HG02623 (cell line): Measurements from ENCODE around the gene MACO1.
"Not testable (repeated sequence)": the region's sequence is repeated elsewhere in the genome, so short reads cannot be mapped to it uniquely, and the experiment has no call there.

Source experiments
- ATAC-seq: cut with Tn5 transposase; IDR thresholded peaks from one replicate; pipeline ENCODE4 v1.9.1; 2021; ENCODE audit warnings: moderate library complexity; ENCODE audit not compliant: unreplicated experiment

The MACO1 gene

GRCh38 chr1:25430073-25430966 lies at the start of gene MACO1:
Gene MACO1 (plus strand): TSS chr1:25430897. CDS start chr1:25431099, 202 bp downstream.
- peak; percentile 85 for ATAC-seq

DNA sequence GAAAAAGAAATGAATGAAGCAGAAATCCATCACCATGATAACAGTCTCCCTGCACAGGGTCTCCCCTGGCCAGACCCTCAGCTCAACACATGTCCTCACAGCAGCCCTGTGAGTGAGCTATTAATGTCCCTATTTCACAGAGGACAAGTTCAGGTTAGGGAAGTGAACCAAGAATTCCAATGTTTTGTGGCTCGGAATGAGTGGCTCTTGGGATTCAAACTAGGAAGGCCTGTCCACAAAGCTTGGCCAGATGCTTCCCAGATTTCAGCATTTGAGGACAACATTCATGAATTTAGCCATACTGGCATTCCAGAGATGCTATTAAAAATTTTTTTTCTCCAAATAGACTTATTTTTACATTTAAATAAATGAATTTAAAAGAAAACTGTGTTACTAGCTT lies 48.2 kb upstream of the MACO1 start:
- ATAC-seq = not testable (repeated sequence)

DNA sequence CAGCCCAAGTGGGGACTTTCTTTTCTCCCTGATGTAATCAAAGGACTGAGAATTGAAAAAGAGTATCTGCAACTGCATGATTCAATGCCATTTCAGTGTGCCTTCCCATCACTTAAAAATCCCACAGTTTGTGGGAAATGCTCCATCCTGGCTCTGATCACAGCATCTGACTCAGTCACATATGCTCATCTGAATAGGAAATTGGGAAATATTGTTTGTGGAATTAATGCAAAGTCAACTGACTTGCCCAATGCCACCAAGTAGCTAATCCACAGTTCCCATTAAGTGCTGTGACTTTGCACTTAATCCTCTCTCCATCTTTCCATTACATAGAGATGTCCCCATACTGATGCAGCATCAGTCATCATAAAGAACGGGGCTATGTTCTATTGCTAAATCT lies 47.6 kb upstream of the MACO1 start:
- not testable (repeated sequence) for ATAC-seq

- ATAC-seq = not testable (repeated sequence)
Measured at GRCh38 chr1:25383875-25384274, 46.8 kb upstream of the MACO1 start.

- ATAC-seq = not testable (repeated sequence)
Measured at GRCh38 chr1:25387096-25387495, 43.6 kb upstream of the MACO1 start.

GRCh38 chr1:25388691-25389090 lies 42.0 kb upstream of the MACO1 start:
- ATAC-seq = not testable (repeated sequence)

DNA sequence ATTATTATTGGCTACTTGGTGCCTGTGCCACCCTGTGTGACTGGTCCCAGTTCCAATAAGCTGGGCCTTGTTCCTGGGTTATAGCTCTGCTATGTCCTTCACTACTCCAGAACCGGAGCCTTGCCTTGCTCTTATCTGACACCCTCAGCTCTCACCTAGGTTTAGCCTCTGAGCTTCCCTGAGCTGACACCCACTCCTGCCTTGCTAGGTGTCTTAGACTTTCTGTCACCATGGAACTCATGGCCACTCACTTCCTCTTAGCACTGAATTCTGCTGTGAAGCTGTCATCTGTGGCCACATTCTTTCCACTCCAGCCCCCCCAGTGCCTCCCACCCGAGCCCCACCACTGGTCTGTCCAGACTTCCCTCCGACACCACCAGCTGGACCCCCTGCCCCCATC lies 41.0 kb upstream of the MACO1 start:
- not testable (repeated sequence) for ATAC-seq

- ATAC-seq = no peak
Measured at GRCh38 chr1:25392841-25393240, 37.9 kb upstream of the MACO1 start.

DNA sequence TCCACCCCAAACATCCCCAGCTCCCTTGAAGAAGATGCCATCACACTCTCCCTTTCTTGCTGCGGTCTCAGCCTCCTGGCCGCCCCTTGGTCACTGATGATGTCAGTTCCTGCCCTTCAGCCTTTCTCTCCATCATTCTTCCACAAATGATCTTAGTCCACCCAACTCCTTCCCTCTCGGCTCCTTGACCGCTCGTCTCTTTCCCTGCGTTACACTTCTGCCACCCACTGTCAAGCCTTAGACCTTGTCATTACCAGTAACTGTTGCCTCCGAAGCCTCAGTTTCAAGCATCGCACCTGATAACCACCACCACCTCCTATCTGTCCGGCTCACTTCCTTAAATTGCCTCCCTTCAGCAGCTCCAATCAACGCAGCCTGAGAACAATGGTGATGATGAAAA lies 33.1 kb upstream of the MACO1 start:
- not testable (repeated sequence) for ATAC-seq

DNA sequence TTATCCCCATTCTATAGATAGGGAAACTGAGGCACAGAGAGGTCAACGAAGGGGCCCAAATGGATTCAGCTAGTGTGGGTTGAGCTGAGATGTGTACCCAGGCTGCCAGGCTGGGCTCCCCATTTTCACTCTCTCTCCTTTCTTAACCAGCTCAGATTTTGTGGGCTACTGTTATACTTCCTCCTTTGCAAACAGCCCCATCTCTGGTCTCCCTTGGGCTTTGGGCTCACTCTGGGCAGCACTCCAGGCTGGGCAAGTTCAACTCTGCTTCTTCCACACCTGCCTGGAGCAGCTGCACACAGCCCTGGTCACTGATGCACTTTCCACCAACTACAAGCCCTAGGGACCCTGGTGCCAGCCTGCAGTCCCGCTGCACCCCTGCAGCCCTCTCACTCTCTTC lies 32.6 kb upstream of the MACO1 start:
- ATAC-seq = not testable (repeated sequence)

DNA sequence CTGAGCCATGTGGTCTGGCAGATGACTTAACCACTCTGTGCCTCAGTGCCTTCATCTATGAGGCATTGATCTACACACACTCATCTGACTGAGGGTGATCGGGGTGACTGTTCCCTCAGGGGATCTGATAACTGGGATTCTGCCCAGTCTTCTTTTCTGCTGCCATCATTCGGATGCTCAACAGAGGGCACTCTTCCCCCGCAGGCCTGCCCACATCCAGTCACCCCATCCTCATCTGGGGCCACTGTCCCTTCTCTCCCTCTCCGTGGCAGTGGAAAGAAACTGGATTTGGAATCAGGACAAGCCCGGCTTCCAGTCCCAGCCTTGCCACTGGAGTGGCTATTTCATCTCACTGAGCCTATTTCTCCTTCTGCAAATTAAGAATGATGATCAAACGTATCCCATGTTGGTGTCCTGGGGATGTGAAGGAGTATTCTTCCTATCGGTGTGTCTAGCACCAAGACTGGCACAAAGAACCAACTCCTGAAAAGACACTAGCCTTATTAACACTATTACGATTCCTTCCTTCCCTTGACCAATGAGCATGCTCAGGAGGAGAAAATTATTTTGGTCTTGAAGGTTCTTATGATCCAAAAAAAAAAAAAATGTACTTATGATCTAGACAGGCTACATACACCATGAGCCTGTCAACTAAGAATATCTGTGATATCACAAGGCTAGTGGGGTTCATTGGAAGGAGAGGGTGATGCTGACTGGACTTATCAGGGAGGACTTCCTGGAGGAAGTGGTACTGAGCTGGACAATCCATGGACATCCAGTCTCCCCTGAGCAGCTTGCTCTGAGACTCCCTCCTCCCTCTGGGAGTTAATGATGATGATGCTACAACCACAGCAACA lies 27.5 kb upstream of the MACO1 start:
- not testable (repeated sequence) for ATAC-seq

DNA sequence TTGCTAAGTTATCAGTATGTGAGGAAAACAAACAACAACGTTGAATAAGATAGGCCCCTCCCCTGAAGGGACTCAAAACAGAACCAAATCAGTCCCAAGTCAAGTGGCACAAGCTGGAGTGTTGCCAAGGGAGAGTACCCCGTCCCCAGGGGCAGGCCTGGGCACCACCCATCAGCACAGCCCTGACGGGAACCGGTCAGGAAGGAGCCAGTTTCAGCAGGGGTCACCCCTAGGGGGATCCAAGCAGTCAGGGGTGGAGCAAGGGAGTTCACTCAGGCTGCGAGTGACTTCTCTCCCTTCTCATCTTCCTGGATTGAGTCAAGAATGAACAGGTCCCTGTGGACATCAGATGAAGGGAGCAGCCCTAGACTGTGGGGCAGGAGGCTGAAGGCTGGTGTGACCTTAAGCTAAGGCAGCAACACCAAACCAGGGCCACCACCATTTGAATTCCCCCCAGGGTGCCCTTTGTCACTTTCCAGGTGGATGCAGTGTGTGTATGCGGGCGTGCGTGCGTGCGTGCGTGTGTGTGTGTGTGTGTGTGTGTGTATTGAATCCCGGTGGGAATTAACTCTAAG lies 24.9 kb upstream of the MACO1 start:
- ATAC-seq = not testable (repeated sequence)

DNA sequence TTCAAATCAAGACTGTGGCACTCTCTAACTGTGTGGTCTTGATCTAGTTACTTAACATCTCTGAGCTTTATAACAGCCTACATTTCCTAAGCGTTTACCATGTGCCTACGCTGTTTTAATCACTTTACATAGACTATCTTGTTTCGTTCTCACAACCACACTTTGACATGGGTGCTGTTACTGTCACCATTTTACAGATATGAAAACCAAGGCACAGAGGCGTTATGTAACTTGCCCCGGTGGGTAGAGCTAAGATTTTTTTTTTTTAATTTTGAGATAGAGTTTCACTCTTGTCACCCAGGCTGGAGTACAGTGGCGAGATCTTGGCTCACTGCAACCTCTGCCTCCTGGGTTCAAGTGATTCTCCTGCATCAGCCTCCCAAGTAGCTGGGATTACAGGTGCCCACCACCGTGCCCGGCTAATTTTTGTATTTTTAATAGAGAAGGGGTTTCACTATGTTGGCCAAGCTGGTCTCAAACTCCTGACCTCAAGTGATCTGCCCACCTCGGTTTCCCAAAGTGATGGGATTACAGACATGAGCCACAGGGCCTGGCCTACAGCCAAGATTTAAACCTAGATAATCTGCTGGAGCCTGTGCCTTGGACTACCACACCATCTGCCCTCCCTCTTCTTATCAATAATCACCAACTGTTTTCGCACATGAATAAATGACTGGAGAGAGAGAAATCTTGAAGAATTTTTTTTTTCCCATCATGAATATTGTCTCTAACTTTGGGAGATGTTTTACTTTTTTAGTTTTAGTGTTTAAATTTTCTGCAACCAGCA lies 20.9 kb upstream of the MACO1 start:
- not testable (repeated sequence) for ATAC-seq

DNA sequence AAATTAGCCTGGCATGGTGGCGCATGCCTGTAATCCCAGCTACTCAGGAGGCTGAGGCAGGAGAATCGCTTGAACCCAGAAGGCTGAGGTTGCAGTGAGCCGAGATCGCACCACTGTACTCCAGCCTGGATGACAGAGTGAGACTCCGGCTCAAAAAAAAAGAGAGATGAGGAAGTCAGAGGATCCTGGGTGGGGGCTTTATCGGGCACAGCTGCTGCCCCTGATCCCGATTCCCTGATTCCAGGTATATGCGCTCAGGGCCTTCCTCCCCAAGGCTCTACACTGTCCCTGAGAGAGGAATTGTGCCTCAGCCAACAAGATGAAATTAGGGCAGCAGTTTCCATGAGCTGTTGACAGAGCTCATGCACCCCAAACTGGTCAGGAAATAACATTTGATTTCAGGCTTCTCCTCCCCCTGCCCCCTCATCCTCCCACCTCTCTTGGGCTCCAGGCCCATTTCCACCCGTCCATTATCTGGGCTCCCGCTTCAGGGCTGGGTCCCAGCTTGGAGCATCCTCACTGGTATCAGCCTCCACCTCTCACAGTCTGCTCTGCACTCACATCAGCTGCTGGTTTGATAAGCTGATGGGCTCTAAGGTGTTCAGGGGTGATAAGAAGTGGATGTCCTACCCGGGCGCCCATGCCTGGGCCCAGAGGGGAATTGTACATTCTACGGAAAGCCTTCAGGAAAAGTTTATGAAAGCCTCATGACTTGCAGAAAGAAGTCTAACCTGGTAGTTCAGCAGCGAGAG lies 17.6 kb upstream of the MACO1 start:
- not testable (repeated sequence) for ATAC-seq

- not testable (repeated sequence) for ATAC-seq
Measured at GRCh38 chr1:25414157-25414556, 16.5 kb upstream of the MACO1 start.

DNA sequence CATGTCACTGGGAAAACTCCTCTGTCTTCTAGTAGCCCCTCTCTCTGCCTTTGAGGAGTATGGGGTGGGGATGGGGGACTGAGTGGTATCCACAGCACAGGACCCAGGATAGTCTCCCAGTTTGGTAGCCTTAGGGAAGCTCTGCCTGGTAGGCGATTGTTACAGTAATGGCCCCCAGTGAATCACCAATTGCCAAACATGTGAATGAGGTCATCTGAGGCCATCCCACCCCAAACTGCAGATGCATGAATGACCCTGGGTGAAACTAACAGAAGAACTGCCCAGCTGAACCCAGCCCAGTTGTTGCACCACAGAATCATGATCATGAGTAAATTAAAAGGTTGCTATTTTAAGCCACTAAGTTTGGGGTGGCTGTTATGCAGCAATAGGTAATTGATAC lies 16.1 kb upstream of the MACO1 start:
- ATAC-seq = not testable (repeated sequence)

GRCh38 chr1:25417280-25417679 lies 13.4 kb upstream of the MACO1 start:
- not testable (repeated sequence) for ATAC-seq

GRCh38 chr1:25419339-25419738 lies 11.4 kb upstream of the MACO1 start:
- ATAC-seq = not testable (repeated sequence)

- ATAC-seq = not testable (repeated sequence)
Measured at GRCh38 chr1:25420715-25421114, 10.0 kb upstream of the MACO1 start, which contains the start of gene RHCE. Gene RHCE (minus strand): TSS chr1:25420825. CDS start chr1:25420786, 39 bp downstream.

DNA sequence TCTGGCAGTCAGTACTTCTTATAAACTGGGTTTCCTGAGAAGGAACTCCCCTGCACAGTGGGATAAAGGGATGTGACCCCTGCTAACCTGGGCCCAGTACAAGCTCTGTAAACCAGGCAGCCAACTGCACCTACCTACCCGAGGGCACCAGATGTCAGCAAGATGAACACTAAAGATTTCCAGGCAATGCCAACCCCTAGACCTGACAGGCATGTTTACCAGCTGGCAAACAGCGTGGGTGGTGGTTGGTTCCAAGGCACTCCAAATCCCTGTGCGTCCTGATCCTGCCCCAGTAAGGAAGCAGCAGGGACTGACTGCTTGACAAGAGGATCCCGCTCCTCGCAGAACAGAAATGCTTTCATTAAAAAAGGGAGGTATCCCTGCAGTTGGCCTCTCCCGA lies 7.5 kb upstream of the MACO1 start:
- not testable (repeated sequence) for ATAC-seq
